GM18511 (cell line): ENCODE measurements around the gene PDE7B.

ENCODE experiments used
- ATAC-seq: cut with Tn5 transposase; IDR thresholded peaks from one replicate; pipeline ENCODE4 v1.9.1; 2021; ENCODE audit warnings: mild to moderate bottlenecking, moderate library complexity; ENCODE audit not compliant: unreplicated experiment

The PDE7B gene

DNA sequence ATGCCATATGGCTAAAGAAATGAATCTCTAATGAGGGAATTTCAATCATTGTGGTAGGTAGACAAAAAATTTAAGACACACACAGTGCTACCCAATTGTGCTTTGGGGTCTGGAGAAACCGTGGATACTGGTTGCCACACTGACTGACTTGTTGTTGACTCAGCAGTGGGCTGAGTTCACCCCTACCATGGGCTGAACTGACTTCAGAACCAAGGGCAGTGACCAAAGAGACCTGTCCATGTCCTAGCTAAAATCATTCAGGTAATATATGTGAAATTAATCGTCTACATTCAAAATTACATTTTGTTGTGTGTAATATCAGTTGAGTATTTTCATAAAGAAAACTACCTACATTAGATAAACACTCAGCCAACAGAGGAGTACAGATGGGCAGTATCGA, 131.6 kb downstream of the PDE7B start:
- no peak for ATAC-seq

DNA sequence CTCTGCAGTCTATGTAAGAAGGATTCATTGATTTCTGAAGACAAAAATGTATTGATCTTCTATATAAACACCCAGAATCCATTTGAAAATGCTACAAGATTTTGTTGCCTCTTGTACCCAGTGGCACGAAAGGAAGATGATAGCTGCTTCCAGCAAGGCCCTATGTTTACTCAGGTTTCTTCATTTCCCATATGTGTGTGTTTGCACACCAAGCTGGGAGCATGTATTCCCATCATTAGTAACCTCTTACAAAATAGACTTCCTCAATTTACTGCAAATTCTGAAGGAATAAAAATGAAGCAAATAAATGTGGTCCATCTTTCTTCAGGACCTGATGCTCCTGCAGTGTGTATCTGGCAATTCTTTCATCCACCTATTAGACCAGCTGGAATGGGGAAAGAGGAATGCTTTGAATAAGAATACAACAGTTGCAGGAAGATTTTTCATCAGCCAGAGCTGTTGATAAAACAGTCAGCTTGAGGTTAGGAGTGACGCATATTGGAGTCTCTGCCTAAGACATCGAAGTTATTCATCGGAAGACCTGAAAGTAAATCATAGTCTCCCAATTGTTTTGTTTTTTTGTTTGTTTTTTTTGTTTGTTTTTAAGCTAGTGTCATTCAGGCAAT, 132.3 kb downstream of the PDE7B start:
- no peak for ATAC-seq

DNA sequence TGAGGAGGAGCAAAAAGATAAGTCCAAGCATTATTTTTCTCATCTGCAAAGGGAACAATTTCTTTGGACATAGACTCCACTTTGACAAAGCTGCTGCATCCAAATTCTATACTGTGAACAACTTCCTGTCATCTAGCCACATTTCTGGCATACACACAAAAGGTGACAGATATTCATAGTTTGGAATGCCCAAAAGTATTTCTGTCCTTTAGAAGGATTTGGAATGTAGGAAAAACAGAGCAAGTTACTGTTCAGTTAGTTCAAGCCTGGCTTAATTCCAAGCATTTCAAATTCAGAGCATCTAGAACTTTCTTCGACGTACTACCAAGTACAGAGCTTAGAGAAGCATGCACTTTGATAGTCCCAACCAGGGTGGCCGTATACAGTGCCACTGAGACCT, 134.0 kb downstream of the PDE7B start:
- no peak for ATAC-seq

DNA sequence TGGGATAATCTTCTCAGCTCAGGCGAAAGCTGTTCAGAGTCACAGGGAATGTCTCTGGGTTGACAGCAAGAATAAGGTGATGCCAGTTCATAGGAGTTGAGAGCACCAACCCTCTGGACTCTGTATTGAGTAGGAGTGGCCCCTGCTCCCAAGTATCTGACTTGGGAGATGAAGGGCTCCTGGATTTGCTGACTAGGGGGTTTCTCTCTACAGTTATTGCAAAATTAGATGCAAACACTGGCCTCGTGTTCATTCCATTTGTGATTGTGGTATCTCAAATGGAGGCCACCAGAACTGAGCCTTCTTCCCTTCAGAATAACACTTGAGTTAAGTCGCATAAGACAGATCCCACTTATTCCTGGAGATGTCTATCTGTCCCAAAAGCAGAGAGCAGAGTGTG, 135.7 kb downstream of the PDE7B start:
- ATAC-seq: no peak

DNA sequence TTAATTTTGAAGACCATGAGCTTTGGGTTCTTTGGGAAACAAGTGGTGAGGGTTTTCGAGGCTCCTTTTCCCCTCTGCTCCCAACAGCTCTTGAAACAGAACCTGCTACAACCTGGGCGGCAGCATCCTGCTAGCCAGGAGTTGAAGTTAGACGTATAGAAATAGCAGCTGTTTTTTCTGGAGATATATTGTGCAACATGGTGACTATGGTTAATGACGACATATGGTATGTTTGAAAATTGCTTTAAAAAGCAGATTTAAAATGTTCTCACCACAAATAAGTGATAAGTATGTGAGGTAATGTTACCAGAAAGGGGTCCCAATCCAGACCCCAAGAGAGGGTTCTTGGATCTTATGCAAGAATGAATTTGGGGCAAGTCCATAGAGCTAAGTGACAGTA, 138.9 kb downstream of the PDE7B start:
- no peak for ATAC-seq

DNA sequence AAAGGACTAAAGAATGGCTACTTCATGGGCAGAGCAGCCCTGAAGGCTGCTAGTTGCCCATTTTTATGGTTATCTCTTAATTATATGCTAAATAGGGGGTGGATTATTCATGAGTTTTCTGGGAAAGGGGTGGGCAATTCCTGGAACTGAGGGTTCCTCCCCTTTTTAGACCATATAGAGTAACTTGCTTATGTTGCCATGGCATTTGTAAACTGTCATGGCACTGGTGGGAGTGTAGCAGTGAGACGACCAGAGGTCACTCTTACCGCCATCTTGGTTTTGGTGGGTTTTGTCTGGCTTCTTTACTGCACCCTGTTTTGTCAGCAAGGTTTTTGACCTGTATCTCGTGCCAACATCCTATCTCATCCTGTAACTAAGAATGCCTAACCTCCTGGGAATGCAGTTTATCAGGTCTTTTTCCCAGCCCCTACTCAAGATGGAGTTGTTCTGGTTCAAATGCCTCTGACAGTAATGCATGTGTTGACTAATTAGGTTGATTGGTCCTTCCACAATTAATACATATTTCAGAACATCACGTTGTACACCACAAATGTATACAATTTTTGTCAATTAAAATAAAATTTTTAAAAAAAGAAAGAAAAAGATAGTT, 139.5 kb downstream of the PDE7B start:
- no peak for ATAC-seq

DNA sequence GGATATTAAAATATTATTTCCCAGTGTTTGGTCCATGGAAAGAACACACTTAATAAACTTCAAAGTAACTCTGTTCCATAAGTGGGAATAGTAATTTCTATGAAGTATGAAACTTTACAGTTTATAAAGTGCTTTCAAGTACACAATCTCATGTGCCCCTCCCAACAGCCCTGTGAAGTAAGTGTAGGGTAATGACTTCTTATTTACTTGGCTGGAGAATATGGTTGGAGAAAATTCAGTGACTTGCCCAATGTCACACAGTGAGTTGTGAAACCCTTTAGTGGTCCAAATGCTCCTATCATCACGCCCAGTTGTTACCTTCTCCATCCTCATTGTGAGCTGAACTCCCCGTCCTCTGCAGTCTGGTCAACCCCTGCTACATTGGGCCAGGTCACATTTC, 141.2 kb downstream of the PDE7B start:
- no peak for ATAC-seq

DNA sequence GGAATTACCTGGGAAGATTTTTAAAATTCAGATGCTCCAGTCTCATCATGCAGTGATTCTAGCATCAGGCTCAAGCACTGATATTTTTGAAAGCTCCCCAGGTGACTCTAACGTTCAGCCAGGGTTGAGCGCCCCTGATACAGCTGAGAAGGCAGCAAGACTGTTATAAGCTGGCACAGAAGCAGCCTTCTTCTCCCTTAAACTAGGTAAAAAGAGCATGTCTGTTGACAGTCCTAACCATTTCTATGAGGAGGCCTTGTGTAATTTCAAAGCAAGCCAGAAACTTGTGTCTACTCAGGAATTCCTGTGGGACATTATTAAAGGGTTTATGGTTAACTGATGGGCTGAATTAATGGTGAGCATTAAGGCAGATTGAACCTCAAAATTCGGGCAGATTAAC, 141.9 kb downstream of the PDE7B start:
- no peak for ATAC-seq

DNA sequence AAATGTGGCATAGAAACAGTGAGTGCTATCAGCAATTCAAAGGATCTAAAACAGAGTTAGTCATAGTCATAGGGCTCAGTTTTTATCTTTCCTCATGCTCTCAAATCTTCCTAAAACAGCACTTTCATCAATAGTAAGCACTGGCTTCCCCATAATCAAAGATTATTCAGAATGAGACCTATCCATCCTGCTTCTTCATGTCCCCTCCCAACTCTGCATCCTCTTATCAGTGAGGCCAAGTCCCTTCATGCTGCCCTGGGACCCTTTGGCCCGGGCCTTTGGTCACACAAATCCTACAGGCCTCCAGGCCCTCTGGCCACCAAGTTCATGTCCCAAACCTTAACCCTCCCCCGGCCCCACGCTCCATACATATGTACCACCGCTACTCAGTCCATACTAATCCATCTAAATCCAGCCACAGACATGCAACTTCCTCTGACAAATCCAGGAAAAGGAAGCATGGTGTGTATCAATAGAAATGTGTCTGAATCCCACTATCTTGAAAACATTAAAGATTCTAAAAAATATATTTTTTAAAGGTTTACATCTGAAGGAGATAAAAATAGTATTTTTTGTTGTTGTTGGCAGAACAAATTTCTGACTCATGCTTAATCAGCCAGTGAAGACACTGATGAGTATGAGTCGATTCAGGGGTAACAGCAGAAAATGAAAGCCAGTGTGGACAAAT, 143.5 kb downstream of the PDE7B start:
- no peak for ATAC-seq

DNA sequence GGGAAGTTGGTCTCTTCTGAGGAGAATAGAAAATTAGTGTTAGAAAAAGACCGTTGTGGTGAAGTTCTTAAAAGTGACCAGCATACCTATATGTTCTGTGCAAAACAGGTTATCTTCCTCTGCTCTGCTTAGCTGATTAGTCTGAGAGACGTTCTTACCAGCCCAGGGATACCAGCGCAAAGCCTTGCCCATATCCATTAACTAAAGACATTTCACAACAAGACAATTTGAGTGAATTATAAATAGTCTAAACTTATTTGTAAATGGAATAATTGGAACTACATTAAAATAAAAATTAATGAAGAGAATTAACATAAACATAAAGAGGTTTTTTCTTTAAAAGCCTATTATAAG, 144.0 kb downstream of the PDE7B start:
- ATAC-seq: no peak

DNA sequence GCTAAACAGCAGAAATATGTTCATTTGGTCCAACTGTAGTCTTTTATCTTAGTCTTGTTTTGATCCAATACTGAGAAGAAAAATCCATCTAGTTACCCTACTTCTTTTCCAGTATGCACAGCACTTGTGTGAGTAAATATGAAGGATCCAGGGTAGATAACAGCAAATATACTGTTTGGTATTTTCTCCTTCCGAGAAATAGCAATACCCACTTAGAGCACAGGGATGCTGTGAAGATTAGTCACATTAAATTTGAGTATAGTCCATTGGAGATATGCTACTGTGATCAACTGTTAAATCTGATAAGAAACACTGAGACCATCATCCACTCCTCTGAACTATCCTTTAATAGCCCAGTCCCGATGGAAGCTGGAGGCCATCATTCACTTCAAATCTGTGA, 145.2 kb downstream of the PDE7B start:
- no peak for ATAC-seq

DNA sequence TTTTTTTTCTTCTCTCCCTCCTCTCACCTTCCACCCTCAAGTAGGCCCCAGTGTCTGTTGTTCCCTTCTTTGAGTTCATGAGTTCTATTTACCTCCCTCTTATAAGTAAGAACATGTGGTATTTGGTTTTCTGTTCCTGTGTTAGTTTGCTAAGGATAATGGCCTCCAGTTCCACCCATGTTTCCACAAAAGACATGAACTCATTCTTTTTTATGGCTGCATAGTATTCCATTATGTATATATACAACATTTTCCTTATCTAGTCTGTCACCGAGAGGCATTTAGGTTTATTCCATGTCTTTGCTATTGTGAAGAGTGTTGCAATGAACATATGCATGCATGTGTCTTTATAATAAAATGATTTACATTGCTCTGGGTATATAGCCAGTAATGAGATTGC, 147.9 kb downstream of the PDE7B start:
- ATAC-seq: no peak

DNA sequence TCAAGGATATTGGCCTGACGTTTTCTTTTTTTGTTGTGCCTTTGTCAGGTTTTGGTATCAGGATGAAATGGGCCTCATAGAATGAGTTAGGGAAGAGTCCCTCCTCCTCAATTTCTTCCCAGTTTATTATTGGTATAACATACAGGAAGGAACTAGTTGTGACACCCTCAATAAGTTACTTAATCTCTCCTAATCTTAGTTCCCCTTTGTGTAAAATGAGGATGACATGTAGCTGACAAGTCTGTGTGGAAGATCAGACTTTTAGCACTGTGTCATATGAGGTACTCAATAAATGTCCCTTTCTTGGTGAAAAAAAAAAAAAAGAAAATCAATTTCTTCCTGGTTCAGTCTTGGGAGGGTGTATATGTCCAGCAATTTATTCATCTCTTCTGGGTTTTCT, 155.8 kb downstream of the PDE7B start:
- ATAC-seq: no peak

DNA sequence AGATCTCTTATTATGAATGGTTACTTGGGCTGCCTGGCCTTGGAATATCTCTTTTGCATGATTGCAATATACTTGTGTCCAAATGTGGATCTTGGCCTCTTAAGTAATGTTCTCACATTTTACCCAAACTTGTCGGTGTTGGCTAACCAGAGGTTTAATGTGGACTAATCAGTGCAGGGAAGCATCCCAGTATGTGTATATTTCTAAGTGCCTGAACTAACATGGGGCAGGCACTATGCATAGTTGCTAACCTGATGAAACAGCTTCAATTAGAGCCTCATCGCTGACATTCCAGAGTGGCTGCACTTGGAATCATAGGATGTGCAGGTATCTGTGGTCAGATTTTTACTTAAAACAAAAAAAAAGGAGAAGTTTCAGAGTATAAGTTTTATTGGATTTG, 160.0 kb downstream of the PDE7B start:
- ATAC-seq: no peak

DNA sequence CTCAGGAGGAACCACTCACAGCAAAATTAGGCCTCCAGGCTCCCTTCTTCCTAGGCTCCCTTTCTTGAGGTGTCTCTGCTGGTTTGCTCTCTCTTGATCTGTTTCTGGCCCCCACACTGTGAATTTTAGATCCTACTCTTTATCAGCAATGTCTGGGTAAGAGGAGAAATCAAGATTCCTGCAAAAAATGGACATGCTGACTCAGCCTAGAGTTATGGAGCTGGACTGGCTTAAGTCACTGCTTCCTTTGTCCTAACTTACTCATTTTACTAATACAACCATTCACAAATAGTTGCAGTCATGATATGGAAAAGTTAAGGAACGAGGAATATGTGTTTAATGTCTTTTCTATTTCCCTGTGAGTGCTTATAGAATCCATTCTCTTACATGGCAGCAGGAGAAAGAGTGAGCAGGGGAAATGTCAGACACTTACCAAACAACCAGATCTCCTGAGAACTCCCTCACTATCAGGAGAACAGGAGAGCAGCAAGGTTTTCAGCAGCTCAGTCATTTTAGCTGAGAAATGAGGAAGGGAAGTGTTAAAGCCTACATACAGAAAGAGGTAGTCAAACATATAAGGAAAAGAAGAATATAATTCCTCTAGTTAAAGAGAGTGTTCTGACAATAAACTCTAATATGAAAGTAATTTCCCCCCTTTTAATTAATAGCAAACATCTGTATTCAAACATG, 160.8 kb downstream of the PDE7B start:
- ATAC-seq: no peak

DNA sequence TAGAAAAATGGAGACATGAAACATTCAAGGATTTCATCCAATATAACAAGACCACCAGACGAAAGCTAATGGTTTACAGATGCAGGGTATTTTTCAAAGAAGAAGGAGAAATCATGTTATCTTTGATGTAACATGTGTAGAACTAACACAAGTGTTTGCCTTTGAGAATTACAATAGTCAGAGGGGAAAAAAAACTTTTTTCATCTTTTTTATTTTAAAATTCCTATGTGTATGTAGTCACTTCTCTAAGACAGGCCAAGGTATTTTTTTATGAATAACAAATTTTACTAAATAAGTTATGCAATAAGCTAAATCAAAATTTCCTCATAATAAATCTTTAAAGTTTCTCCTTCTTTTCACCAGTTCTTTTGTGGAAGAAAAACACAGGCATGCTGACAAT, 161.4 kb downstream of the PDE7B start:
- ATAC-seq: no peak

DNA sequence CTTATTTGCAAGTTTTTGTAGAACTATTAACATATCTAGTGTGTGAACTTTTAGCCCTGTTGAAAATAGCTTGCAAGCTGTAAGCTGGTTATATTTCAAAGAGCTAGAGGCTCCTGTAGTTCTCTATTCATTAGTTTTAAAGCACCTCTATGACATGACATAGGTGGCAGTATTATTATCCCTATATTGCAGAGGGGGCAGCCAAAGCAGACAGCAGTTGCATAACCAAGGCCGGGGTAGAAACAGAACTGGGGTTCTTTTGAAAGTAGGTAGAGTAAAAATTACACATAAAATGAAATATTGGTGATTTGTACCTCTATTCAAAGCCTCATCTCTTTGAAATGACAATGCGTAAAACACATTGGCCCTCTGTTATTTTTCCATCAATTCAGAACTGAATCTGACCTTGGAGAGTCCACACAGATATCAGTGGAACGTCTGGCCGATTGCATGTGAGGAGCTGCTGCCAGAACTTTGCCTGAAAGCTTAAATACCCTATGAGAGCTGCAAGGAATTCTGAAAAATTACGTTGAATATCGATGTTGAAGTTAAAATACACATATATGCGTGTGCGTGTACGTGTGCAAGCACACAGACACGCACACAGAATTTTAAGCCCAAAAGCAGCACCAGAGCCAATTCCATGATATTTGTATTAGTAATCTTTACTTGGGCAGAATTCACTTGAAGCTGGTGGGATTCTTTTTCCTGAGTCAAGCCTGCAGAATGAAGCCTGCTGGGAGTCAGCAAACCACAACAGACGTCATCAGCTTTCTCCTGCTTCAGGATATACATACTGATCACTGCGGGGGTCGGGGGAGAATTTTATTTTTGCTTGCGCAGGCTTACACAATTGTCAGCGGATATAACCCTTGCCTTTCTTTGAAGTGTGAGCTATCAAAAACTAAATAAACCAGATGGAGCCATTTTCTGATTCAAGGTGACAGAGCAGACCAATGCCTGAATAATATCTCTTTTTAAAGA, 163.2 kb downstream of the PDE7B start:
- ATAC-seq: no peak

DNA sequence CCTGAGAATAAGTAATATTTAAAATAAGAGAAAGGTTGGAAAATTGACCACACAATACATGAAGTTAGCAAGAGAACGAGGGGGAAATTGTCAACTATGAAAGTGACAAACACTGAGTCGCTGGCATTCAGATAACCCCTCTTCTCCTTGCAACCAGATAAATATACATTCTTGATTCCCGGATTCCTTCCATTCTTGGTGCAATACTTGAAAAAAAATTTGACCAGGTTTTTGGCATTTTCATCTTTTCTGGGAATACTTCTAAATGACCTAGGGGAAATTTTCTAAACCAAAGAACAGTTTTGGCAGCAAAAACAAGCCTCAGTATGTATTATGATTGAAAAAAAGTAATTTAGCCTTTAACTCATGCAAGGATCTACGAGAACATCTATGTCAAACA, 164.0 kb downstream of the PDE7B start:
- ATAC-seq: no peak

DNA sequence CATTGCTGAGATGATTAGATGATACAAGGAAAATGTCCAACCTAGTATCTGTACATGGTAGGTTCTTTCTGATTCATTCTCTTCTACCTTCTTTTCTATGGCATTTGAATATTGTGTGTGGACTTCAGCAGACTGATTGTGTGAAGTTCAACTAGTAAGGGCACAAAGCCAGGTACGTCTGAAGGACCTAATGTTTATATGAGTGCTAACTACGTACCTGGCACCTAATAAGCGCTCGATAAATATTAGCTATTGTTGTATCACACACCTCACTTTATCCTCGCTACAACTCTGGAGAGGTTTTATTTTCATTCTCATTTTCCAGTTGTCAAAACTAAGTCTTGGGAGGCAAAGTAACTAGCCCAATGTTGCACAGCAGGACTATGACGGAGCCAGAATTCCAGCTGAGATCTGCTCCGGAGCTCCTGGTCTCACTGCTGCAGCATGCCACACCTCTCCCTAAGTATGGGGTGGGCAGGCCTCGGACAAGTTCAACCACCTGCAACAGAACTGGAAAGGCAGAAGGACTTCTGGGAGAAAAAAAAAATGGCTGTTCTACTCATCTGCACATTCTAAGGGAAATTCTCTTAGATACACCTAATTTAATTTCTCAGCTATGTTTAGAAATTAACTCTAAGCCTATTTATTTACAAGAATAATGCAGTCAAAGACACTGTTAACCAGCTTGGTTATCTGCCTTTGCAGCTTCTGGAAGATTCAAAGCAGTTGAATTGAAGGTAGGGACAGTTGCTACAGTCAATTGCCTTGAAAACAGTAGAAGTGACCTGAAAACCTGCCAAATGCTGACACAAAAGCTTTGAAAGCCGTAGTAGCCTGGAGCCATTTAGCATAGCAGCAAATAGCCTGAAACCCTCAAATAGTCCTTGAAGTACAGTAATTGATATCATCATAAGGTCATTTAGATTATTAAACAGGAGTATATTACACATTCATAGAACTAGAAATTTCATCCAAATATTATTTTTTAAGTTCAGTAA, 165.0 kb downstream of the PDE7B start:
- no peak for ATAC-seq

DNA sequence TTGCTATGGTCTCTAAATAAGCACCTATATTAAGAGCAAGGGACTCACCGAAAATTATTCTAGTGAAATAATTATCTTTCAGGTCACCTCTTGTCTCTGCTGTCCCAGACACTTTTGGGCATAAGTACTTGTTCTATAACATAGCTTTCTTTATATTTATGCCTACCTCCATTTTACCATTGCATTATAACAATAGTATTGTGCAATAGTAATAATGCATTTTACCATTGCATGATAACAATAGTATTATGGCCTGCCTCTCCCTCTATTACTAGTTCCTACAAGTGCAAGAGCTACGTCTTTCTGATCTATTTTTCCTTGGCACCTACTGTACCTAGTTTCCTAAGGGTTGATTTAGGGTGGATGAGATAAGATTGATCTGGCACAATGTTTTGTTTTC, 169.2 kb downstream of the PDE7B start:
- no peak for ATAC-seq
